K562 (cell line): ENCODE data around the gene TBX1.

Source experiments
- CREB1 ChIP-seq, 2 experiments: sonication (generic) in 1 of 2; formaldehyde crosslinking in 1 of 2; IDR thresholded peaks; 2 replicates each; pipeline versions ENCODE4 v1.6.1 to v1.8.0; 2012 to 2022; ENCODE audit warnings: inconsistent platforms in 1 of 2, mild to moderate bottlenecking in 1 of 2, missing genetic modification reagents in 1 of 2, moderate library complexity in 1 of 2
- MAZ ChIP-seq, 2 experiments: fragments of 450-650 bp in 1 of 2; sonication (generic) in 1 of 2; formaldehyde crosslinking; IDR thresholded peaks in 1 of 2; conservative IDR thresholded peaks in 1 of 2; 2 replicates each; pipeline versions ENCODE4 v1.4.0 to v1.5.0; 2020; ENCODE audit warnings: mild to moderate bottlenecking in 1 of 2, missing genetic modification reagents in 1 of 2
- MEF2A ChIP-seq: IDR thresholded peaks from 2 replicates; pipeline ENCODE4 v1.6.1; 2011; ENCODE audit warnings: low read depth, mild to moderate bottlenecking, low read length, moderate library complexity; ENCODE audit not compliant: control insufficient read depth
- NBN ChIP-seq: fragments of 450-650 bp; IDR thresholded peaks from 2 replicates; pipeline ENCODE4 v1.6.1; 2016; ENCODE audit warnings: low read depth, mild to moderate bottlenecking
- TOE1 ChIP-seq, 2 experiments: fragments of 450-650 bp in 1 of 2; sonication (generic) in 1 of 2; formaldehyde crosslinking in 1 of 2; IDR thresholded peaks; 2 replicates each; pipeline versions ENCODE4 v1.7.1 to v1.8.0; 2016 to 2022; ENCODE audit warnings: borderline replicate concordance in 2 of 2, mild to moderate bottlenecking in 2 of 2, antibody characterized with exemption in 1 of 2, inconsistent platforms in 1 of 2, low read depth in 1 of 2, missing genetic modification reagents in 1 of 2, moderate library complexity in 1 of 2
- TF ChIP-seq, protein P1 (sequence below): sonication (generic); formaldehyde crosslinking; IDR thresholded peaks from 2 replicates; pipeline ENCODE4 v1.8.1; 2022; ENCODE audit warnings: missing genetic modification reagents

DNA sequence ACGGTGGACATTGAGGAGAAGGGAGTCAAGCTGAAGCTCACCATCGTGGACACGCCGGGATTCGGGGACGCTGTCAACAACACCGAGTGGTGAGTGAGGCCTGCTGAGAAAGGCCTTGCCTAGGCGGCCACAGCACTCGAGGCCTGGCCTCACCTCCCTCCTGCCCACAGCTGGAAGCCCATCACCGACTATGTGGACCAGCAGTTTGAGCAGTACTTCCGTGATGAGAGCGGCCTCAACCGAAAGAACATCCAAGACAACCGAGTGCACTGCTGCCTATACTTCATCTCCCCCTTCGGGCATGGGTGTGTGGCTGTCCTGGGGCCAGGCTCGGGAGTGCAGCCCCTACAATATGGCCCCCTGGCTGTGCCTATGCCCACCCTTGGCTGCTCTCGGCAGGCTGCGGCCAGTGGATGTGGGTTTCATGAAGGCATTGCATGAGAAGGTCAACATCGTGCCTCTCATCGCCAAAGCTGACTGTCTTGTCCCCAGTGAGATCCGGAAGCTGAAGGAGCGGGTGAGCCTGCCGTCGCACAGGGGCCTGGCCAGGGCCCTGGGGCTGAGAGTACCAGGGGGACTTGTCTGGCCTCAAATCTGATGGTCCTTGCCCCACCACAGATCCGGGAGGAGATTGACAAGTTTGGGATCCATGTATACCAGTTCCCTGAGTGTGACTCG is 40.3 kb upstream of the TBX1 start:
- TF ChIP-seq TOE1 (IDR thresholded peaks at IDR 0.05; ENCODE audit: borderline replicate concordance) (no peak), TOE1 (CRISPR knock-in tag; IDR thresholded peaks at IDR 0.05; ENCODE audit: borderline replicate concordance, low read depth) (no peak), NBN (no peak), CREB1 (IDR thresholded peaks at IDR 0.05) (no peak), CREB1 (CRISPR knock-in tag; IDR thresholded peaks at IDR 0.05) (no peak), MEF2A (no peak), MAZ (CRISPR knock-in tag; conservative IDR thresholded peaks at IDR 0.05 in 1 of 2, IDR thresholded peaks at IDR 0.05 in 1 of 2) (no peak)
- TF ChIP-seq, protein P1, sequence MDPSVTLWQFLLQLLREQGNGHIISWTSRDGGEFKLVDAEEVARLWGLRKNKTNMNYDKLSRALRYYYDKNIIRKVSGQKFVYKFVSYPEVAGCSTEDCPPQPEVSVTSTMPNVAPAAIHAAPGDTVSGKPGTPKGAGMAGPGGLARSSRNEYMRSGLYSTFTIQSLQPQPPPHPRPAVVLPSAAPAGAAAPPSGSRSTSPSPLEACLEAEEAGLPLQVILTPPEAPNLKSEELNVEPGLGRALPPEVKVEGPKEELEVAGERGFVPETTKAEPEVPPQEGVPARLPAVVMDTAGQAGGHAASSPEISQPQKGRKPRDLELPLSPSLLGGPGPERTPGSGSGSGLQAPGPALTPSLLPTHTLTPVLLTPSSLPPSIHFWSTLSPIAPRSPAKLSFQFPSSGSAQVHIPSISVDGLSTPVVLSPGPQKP: no peak
